Neuronal stem cell (in vitro differentiated cells): ENCODE measurements around the gene LRMDA.

ENCODE experiments used
- DNase-seq: peaks from one replicate; pipeline ENCODE4 v3.0.0-alpha.2; 2013; ENCODE audit warnings: low spot score
- H2AFZ ChIP-seq: one replicate; pipeline ENCODE4 v1.6.1; 2013; ENCODE audit warnings: mild to moderate bottlenecking, low read length, inconsistent platforms
- H2AK5ac ChIP-seq: 2 replicates; pipeline ENCODE4 v1.6.1; 2013; ENCODE audit warnings: low read depth, mild to moderate bottlenecking, inconsistent platforms, low read length, moderate library complexity, mixed read lengths
- H2BK120ac ChIP-seq: 2 replicates; pipeline ENCODE4 v1.6.1; 2013; ENCODE audit warnings: low read depth, mild to moderate bottlenecking, inconsistent platforms, low read length, moderate library complexity, mixed read lengths
- H2BK12ac ChIP-seq: one replicate; pipeline ENCODE4 v1.6.1; 2013; ENCODE audit warnings: low read length, inconsistent platforms
- H2BK15ac ChIP-seq: 2 replicates; pipeline ENCODE4 v1.6.1; 2013; ENCODE audit warnings: mild to moderate bottlenecking, low read length, inconsistent platforms, mixed read lengths
- H2BK5ac ChIP-seq: one replicate; pipeline ENCODE4 v1.6.1; 2013; ENCODE audit warnings: inconsistent platforms, mild to moderate bottlenecking, low read length, moderate library complexity
- H3K14ac ChIP-seq: one replicate; pipeline ENCODE4 v1.6.1; 2013; ENCODE audit warnings: low read length, inconsistent platforms
- H3K18ac ChIP-seq: 2 replicates; pipeline ENCODE4 v1.6.1; 2013; ENCODE audit warnings: low read length, inconsistent platforms
- H3K23ac ChIP-seq: 2 replicates; pipeline ENCODE4 v1.6.1; 2013; ENCODE audit warnings: low read depth, mild to moderate bottlenecking, mixed read lengths, low read length, inconsistent platforms; ENCODE audit not compliant: poor library complexity
- H3K27ac ChIP-seq: replicated peaks from 3 replicates; pipeline ENCODE4 v1.5.1; 2013; ENCODE audit warnings: low read length, inconsistent platforms
- H3K27me3 ChIP-seq, 3 experiments: 2 replicates each; pipeline ENCODE4 v1.6.1; 2013; ENCODE audit warnings: low read length in 3 of 3, mild to moderate bottlenecking in 2 of 3, inconsistent platforms in 1 of 3, low read depth in 1 of 3, mixed read lengths in 1 of 3, moderate library complexity in 1 of 3; ENCODE audit not compliant: control insufficient read depth in 3 of 3, insufficient read depth in 3 of 3
- H3K36me3 ChIP-seq, 2 donors: replicated peaks in 1 of 2; 2 replicates each; pipeline ENCODE4 v1.6.1; 2013; ENCODE audit warnings: low read length in 2 of 2; ENCODE audit not compliant: control insufficient read depth in 2 of 2, insufficient read depth in 2 of 2
- H3K4ac ChIP-seq: 2 replicates; pipeline ENCODE4 v1.6.1; 2013; ENCODE audit warnings: inconsistent platforms, mild to moderate bottlenecking, low read length, moderate library complexity
- H3K4me1 ChIP-seq, 2 donors: 1 replicate in 1 of 2; 2 replicates in 1 of 2; pipeline ENCODE4 v1.6.1; 2013; ENCODE audit warnings: low read length in 2 of 2, low read depth in 1 of 2; ENCODE audit not compliant: control insufficient read depth in 2 of 2, insufficient read depth in 1 of 2
- H3K4me2 ChIP-seq: one replicate; pipeline ENCODE4 v1.6.1; 2013; ENCODE audit warnings: mild to moderate bottlenecking, low read length, inconsistent platforms; ENCODE audit not compliant: insufficient read depth, poor library complexity, severe bottlenecking
- H3K4me3 ChIP-seq, 2 donors: 2 replicates each; pipeline ENCODE4 v1.5.1; 2013; ENCODE audit warnings: low read length in 2 of 2, mild to moderate bottlenecking in 2 of 2, inconsistent platforms in 1 of 2, moderate library complexity in 1 of 2
- H3K79me1 ChIP-seq: one replicate; pipeline ENCODE4 v1.6.1; 2013; ENCODE audit warnings: low read depth, mild to moderate bottlenecking, inconsistent platforms, low read length, moderate library complexity
- H3K9ac ChIP-seq: one replicate; pipeline ENCODE4 v1.6.1; 2013; ENCODE audit warnings: mild to moderate bottlenecking, low read depth, low read length, inconsistent platforms; ENCODE audit not compliant: poor library complexity
- H3K9me3 ChIP-seq, 2 donors: replicated peaks in 1 of 2; 2 replicates each; pipeline versions ENCODE3 to v1.6.1; 2013; ENCODE audit warnings: low read length in 2 of 2, mild to moderate bottlenecking in 2 of 2, inconsistent platforms in 1 of 2, low read depth in 1 of 2, mixed read lengths in 1 of 2, moderate library complexity in 1 of 2; ENCODE audit not compliant: control insufficient read depth in 2 of 2, insufficient read depth in 1 of 2
- H4K8ac ChIP-seq: one replicate; pipeline ENCODE4 v1.6.1; 2013; ENCODE audit warnings: low read depth, mild to moderate bottlenecking, inconsistent platforms, low read length, moderate library complexity
- H4K91ac ChIP-seq: one replicate; pipeline ENCODE4 v1.6.1; 2013; ENCODE audit warnings: low read length, low read depth, mild to moderate bottlenecking, inconsistent platforms; ENCODE audit not compliant: poor library complexity
- WGBS, 2 donors: extraction: QIAGEN DNeasy Blood & Tissue Kit; methylation state at CpG; one replicate each; pipeline ENCODE4 v1.1.7; 2013; ENCODE audit warnings: missing lambda C conversion rate in 2 of 2, mixed read lengths in 1 of 2; ENCODE audit not compliant: insufficient read length in 2 of 2, insufficient replicate concordance in 1 of 2; ENCODE audit errors: extremely low coverage in 2 of 2; 5-methylcytosine and 5-hydroxymethylcytosine counted together

LRMDA gene

DNA sequence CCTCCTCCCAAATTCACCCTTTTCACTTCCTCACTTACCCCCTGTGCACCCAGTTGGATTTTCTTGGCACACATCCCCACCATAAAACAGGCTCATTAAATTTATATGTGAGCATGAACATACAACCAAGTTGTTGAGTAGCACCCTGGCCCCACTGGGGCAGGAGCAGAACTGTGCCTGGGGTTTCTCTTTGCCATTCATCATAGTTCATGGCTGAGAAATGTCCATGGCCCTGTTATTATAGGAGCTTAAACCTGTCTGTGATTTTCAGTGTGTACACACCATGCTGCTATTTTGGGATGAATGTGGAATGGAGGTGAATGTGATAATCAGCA is 618.8 kb downstream of the LRMDA start:
- Histone ChIP-seq H2BK5ac (no peak overlapping the region), H3K9ac (no peak overlapping the region), H3K4me2 (no peak overlapping the region), H3K14ac (no peak overlapping the region), H3K27me3 (peaks cover 0 to 58% (median 8%) of the 10 kb centered on the region in 3 experiments), H3K23ac (no peak overlapping the region), H3K9me3 (peaks cover under 1 to 2% of the 10 kb centered on the region in 2 donors), H2AK5ac (no peak overlapping the region), H3K4ac (no peak overlapping the region), H4K8ac (no peak overlapping the region), H3K27ac (no peak overlapping the region), H4K91ac (no peak overlapping the region), H2BK15ac (no peak overlapping the region), H2BK120ac (no peak overlapping the region), H2AFZ (no peak overlapping the region), H2BK12ac (no peak overlapping the region), H3K4me3 (no peak overlapping the region), H3K18ac (no peak overlapping the region), H3K4me1 (peaks cover 9 to 10% of the 10 kb centered on the region in 2 donors), H3K36me3 (no peaks in the 10 kb centered on the region), H3K79me1 (no peaks in the 10 kb centered on the region)
- no peak for DNase-seq

DNA sequence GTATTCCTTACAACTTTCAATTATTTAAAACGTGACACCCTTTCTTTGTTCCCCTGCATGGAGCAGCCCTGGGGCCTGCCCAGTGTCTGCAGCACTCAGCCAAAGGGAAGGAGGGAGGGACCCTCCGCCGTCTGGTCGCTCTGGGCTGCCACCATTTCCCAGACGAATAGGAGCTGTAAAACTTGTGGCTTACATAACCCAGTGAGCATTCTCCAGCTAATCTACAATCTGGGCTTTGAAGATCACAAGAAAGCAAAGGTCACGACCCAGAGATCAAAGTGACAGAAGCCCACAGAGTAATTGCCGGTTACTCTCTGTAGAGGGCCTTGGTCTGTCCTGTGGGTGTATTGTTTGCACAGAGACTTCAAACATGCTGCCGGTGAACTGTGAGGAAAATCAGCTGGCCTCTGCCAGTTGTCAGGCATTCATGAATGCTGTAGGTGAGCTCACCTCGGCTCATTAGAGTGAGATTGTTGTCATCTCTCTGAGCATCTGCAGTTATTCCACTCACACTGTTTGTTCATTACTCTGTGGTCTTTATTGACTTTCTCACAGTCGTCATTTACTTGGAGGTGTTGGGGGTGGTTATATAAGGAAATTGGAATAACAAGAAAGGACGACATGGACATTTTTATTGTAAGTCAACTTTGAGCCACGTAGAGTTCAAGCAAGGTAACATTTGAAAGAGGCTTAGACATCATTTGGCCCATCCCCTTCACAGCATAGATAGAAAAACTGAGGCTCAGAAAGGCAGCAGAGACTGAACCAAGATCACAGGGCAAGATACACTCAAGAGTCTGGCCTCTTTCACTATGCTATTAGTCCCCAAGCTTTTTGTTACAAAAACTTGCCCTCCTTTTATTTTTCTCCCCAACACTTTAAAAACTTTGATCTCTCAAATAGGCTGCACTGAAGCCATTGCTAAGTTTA is 619.8 kb downstream of the LRMDA start:
- H4K8ac ChIP-seq, result no peak overlapping the region
- WGBS, 2 donors, result no CpG with 5 or more reads among the region's 12 CpGs
- no peak overlapping the region for H3K4ac ChIP-seq
- H3K79me1 ChIP-seq, result no peaks in the 10 kb centered on the region
- no peak overlapping the region for H4K91ac ChIP-seq
- peak; percentile 87 for DNase-seq
- H3K14ac ChIP-seq, result no peak overlapping the region
- H3K4me2 ChIP-seq, result no peak overlapping the region
- peaks cover 7 to 11% of the 10 kb centered on the region in 2 donors for H3K9me3 ChIP-seq
- H2AFZ ChIP-seq, result no peak overlapping the region
- no peak overlapping the region for H3K9ac ChIP-seq
- no peak overlapping the region for H3K27ac ChIP-seq
- no peak overlapping the region for H2BK120ac ChIP-seq
- no peak overlapping the region for H3K23ac ChIP-seq
- no peaks in the 10 kb centered on the region for H3K36me3 ChIP-seq
- no peak overlapping the region for H3K18ac ChIP-seq
- H3K4me1 ChIP-seq, result peaks cover 9 to 10% of the 10 kb centered on the region in 2 donors
- no peak overlapping the region for H2BK5ac ChIP-seq
- H3K4me3 ChIP-seq, result no peak overlapping the region
- peaks cover 0 to 50% (median 8%) of the 10 kb centered on the region in 3 experiments for H3K27me3 ChIP-seq
- H2BK12ac ChIP-seq, result no peak overlapping the region
- H2BK15ac ChIP-seq, result no peak overlapping the region
- H2AK5ac ChIP-seq, result no peak overlapping the region

DNA sequence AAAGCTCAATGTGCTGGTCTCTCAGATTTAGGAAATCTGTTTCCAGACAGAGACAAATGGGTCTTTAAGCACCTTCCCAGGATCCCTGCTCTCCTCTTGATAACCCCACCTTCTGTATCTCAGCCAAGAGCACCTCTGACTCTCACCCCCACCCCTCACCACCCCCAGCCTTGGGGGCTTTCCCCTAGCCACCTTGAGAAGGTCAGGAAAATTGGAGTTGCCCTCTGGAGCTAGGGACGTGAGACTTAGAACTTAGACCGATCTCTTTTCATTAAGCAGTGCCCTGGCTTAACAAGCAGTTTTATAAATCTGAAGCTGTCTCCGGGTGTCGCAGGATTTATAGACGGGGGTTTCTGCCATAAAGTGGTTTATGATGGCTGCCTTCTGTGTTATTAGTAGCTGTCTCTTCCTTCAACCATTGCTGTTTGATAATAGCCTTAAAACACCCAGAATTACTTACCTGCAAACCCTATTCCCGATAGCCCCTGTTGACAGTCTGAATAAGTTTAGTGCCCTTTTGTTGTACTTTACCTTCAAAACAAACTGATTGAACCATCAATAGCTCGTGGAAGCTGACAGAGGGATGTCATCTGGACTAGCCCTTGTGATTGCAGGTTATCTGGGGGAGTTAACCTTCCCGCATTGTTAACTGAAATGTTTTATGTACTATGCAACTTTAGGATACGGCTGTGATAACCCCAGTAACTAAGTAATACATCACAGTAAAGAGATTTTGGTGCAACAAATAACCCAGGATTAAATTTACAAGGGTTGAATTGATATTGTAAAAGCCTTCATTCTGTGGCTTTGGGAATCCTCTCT is 621.5 kb downstream of the LRMDA start:
- no peak overlapping the region for H3K14ac ChIP-seq
- H3K27me3 ChIP-seq, result peaks cover 0 to 44% (median 8%) of the 10 kb centered on the region in 3 experiments
- DNase-seq, result no peak
- H2AFZ ChIP-seq, result no peak overlapping the region
- no peak overlapping the region for H2BK12ac ChIP-seq
- no peak overlapping the region for H2BK120ac ChIP-seq
- H4K91ac ChIP-seq, result no peak overlapping the region
- no peak overlapping the region for H4K8ac ChIP-seq
- no peaks in the 10 kb centered on the region for H3K79me1 ChIP-seq
- H3K27ac ChIP-seq, result no peak overlapping the region
- H3K4me3 ChIP-seq, result no peak overlapping the region
- no peak overlapping the region for H3K9ac ChIP-seq
- no peak overlapping the region for H2AK5ac ChIP-seq
- no peak overlapping the region for H3K23ac ChIP-seq
- H2BK15ac ChIP-seq, result no peak overlapping the region
- H3K18ac ChIP-seq, result no peak overlapping the region
- H3K36me3 ChIP-seq, result no peaks in the 10 kb centered on the region
- no CpG with 5 or more reads among the region's 9 CpGs for whole genome bisulfite sequencing, 2 donors
- no peak overlapping the region for H2BK5ac ChIP-seq
- peaks cover 9 to 10% of the 10 kb centered on the region in 2 donors for H3K4me1 ChIP-seq
- H3K4me2 ChIP-seq, result no peak overlapping the region
- H3K9me3 ChIP-seq, result peaks cover 11 to 19% of the 10 kb centered on the region in 2 donors
- H3K4ac ChIP-seq, result no peak overlapping the region

DNA sequence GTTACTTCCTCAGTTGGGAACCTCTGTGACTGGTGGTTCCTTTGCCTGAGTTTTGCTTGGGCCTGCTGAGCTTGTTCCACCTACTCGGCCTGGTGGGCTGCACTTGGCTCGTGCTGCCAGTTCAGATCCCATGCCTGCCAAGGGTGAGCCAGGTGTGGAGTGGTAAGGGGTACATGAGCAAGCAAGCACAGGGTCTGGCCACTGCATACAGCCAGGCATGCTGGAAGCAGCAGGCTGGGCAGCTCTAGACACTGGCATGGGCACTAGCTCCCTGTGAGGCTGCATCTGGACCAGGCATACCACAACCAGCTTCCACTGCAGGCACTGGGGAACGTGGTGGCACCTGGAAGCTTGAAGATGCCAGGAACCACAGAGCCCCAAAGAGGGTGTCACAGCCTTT is 624.0 kb downstream of the LRMDA start:
- no peak overlapping the region for H2AK5ac ChIP-seq
- DNase-seq, result no peak
- no peak overlapping the region for H4K8ac ChIP-seq
- H2BK5ac ChIP-seq, result no peak overlapping the region
- H3K23ac ChIP-seq, result no peak overlapping the region
- H3K27ac ChIP-seq, result no peak overlapping the region
- H3K14ac ChIP-seq, result peak overlapping the region; percentile 72
- H2AFZ ChIP-seq, result no peak overlapping the region
- H3K4me3 ChIP-seq, result no peak overlapping the region
- H3K4me1 ChIP-seq, result peaks cover 5 to 7% of the 10 kb centered on the region in 2 donors
- peak overlapping the region; percentile 42 for H2BK15ac ChIP-seq
- H3K36me3 ChIP-seq, result no peaks in the 10 kb centered on the region
- WGBS, 2 donors, result no CpG with 5 or more reads among the region's 3 CpGs
- peak overlapping the region; percentile 71 for H3K18ac ChIP-seq
- no peaks in the 10 kb centered on the region for H3K79me1 ChIP-seq
- no peak overlapping the region for H3K4ac ChIP-seq
- H3K4me2 ChIP-seq, result no peak overlapping the region
- peaks cover 0 to 31% (median 8%) of the 10 kb centered on the region in 3 experiments for H3K27me3 ChIP-seq
- peaks cover 11 to 19% of the 10 kb centered on the region in 2 donors for H3K9me3 ChIP-seq
- no peak overlapping the region for H3K9ac ChIP-seq
- H4K91ac ChIP-seq, result no peak overlapping the region
- H2BK120ac ChIP-seq, result no peak overlapping the region
- peak overlapping the region; percentile 97 for H2BK12ac ChIP-seq
